MV-4-11 (cell line): ENCODE measurements around the gene GPATCH1.
"Not testable (repeated sequence)": the region's sequence is repeated elsewhere in the genome, so short reads cannot be mapped to it uniquely, and the experiment has no call there.

Experiments used
- DNase-seq: peaks from one replicate; lab custom pipeline; 2025; lab: John Stamatoyannopoulos, UW

Gene GPATCH1

GRCh38 chr19:33118643-33119042 is 37.7 kb downstream of the GPATCH1 start:
- DNase-seq = no peak

DNA sequence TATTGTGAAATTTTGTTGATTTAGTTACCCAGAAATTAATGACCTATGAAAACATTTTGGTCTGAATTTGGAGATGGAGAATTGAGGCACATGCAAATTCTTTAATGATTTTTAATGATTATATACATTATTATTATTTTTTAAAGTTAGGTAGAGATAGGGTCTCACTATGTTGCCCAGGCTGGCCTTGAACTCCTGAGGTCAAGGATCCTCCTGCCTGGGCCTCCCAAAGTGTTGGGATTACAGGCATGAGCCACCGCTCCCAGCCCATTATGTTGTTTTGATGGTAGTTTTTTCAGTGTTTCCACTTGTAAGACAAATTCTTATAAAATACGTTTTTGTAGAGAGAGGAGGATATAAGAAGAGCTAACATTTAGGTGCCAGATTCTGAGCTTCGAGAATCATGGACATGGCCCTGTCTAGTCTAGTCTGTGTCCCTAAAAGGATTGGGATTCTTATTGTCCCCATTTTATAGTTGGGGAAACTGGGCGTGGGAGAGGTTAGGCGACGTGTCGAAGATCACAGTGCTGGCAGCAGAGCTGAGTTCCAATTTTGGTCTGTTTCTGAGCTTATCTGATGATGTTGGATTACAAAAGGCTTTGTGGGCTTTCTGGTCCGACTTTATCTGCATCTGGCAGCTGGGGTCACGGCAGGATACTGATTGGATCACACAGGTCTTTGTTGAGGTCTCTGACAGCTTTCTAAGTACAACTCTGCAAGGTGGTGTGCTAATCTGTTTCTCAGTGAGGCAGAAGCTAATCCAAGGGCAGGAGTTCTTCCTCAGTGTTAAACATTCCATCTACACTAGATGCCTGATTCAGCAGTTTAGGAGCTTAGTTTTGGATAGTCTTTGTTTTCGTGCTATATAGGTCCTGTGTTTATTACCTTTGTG is 43.5 kb downstream of the GPATCH1 start:
- no peak for DNase-seq

- peak; percentile 58 for DNase-seq
These were observed 45.0 kb downstream of the GPATCH1 start for GRCh38 chr19:33125929-33126388.

DNA sequence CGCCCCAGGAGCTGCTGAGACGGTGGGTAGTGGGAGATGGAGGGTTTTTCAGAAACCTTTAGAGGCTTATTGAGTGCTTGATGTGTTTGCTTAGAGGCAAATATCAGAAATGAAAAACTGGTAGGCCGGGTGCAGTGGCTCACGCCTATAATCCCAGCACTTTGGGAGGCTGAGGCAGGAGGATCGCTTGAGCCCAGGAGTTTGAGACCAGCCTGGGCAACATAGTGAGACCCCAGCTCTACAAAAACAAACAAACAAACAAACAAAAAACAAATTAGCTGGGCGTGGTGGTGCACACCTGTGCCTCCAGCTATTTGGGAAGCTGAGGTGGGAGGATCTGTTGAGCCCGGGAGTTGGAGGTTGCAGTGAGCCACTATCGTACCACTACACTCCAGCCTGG is 45.7 kb downstream of the GPATCH1 start:
- DNase-seq = not testable (repeated sequence)

DNA sequence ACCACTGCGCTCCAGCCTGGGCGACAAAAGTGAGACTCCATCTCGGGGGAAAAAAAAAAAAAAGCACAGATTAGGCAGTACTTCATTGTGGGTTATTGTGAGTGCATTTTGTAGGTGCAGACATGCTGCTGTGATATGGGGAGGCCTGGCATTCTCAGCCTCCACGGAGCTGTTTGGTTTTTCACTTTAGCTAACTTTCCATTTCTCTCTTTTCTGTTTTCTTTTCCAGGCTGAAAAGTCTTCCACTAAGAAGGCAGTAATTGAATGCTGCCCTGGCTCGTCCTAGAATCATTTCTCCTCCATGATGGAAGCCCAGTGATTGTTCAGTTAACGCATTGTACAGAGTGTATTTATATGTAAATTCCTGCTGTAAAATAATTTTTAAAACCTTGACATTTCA is 48.9 kb downstream of the GPATCH1 start:
- no peak for DNase-seq

- DNase-seq = no peak
These were observed 49.5 kb downstream of the GPATCH1 start for GRCh38 chr19:33130433-33130832.

GRCh38 chr19:33132021-33132420 is 51.0 kb downstream of the GPATCH1 start, which contains the start of gene WDR88:
TSS of gene WDR88 (plus strand) at chr19:33132114. CDS start at chr19:33132170, 56 bp downstream.
- no peak for DNase-seq

DNA sequence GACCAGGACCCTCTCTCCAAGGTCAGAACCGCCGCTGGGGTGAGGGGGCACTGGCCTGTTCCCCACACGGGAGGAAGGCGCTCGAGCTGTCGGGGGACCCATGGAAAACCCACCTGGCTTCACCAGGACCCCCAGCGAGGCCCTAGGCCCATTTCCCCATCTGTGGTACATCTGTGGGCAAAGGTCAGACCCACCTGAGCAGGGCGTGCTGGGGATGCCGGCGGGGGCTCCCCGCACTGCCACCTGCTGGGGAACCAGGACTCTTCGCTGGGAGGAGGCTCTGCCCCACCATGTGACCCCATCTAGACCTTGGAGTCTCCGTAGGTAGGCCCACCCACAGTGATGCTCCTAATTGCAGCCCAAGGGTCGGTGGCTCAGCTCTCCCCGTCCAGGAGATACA is 51.4 kb downstream of the GPATCH1 start:
- DNase-seq = no peak

- no peak for DNase-seq
These were observed 52.6 kb downstream of the GPATCH1 start for GRCh38 chr19:33133438-33134031.

GRCh38 chr19:33134571-33135041 is 53.6 kb downstream of the GPATCH1 start:
- DNase-seq = no peak

- no peak for DNase-seq
These were observed 58.2 kb downstream of the GPATCH1 start for GRCh38 chr19:33139165-33139564.

DNA sequence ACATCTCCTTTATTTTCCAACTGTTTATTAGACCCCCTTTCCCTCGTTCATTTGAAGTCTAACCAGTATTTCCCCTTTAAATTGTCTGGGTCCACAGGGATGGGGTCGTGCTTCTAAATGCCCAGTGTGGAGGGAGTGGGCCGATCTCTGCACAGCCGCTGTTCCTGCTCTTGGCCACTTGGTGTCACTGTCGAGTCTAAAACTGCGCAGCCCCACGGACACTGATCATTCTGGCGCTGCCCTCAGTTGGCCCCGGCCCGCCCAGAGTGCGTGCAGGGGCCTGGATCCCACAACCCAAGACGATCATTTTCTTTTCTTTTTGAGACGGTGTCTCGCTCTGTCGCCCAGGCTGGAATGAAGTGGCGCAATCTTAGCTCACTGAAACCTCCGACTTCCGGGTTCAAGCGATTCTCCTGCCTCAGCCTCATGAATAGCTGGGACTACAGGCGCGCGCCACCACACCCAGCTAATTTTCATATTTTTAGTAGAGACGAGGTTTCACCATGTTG is 63.0 kb downstream of the GPATCH1 start:
- DNase-seq = peak; percentile 85

GRCh38 chr19:33146209-33146608 is 65.2 kb downstream of the GPATCH1 start:
- peak; percentile 70 for DNase-seq

DNA sequence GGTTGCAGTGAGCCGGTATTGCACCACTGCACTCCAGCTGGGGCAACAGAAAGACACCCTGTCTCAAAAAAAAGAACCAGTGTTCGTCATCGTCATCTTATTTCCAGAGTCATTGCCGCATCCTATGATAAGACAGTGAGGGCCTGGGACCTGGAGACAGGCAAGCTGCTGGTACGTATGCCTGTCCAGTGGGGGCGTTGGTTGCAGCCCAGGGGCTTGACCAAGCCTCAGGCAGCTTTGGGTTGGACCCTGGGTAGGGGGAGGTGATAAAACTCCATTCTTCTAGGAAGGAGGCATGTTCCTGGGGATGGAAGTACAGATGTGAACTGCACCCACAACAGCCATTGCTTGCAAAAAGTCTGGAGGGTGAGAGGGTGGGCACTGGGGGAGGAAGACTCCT is 66.6 kb downstream of the GPATCH1 start:
- DNase-seq = no peak

- no peak for DNase-seq
These were observed 70.0 kb downstream of the GPATCH1 start for GRCh38 chr19:33150852-33151518.

GRCh38 chr19:33152176-33152575 is 71.2 kb downstream of the GPATCH1 start:
- DNase-seq = no peak

DNA sequence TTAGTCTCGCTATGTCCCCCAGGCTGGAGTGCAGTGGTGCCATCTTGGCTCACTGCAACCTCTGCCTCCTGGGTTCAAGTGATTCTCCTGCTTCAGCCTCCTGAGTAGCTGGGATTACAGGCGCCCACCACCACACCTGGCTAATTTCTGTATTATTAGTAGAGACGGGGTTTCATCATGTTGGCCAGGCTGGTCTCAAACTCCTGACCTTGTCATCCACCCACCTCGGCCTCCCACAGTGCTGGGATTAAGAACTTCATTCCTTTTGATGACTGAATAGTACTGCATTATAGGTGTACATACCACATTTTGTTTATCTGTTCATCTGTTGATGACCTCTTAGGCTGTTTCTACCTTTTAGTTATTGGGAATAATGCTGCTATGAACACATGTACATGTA is 71.6 kb downstream of the GPATCH1 start:
- not testable (repeated sequence) for DNase-seq

DNA sequence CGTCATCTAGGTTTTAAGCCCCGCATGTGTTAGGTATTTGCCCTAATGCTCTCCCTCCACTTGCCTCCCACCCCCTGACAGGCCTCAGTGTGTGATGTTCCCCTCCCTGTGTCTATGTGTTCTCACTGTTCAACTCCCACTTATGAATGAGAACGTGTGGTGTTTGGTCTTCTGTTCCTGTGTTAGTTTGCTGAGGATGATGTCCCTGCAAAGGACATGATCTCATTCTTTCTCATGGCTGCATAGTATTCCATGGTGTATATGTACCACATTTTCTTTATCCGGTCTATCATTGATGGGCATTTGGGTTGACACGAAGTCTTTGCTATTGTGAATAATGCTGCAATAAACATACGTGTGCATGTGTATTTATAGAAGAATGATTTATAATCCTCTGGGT is 73.3 kb downstream of the GPATCH1 start:
- not testable (repeated sequence) for DNase-seq

GRCh38 chr19:33156334-33156733 is 75.4 kb downstream of the GPATCH1 start:
- peak; percentile 41 for DNase-seq

DNA sequence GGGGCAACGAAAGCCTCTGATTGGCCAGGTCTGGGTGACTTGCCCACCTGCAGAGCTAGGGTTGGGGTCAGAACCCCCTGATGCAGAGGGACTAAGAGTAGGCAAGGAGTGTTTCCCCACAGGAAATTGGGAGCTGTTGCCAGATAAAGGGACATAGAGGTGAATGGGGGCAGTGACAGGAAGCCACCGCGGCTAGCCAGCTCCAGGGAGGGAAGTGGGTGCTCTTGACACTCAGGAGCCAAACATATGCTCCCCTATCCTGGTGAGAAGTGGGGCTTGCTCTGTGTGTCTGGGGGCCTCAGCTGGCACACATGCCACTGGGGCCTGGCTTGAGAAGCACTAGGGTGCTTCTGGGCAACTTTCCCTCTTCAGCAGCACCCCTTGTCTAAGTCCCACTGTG is 76.9 kb downstream of the GPATCH1 start:
- peak; percentile 17 for DNase-seq

DNA sequence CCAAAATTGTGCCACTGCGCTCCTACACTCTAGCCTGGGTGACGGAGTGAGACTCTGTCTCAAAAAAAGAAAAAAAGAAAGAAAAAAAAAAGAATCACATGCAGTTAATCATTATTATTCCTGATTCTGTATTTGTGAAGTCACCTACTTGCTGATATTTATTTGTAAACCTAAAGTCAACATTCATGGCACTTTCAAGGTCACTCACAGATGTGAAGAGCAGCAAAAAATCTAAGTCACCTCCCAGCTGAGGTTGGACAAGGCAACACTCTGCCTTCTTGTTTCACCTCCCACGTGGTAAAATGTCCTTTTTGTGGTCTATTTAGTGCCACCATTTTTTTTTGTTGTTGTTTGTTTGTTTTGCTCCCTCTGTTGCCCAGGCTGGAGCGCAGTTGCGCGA is 77.4 kb downstream of the GPATCH1 start:
- DNase-seq = no peak

DNA sequence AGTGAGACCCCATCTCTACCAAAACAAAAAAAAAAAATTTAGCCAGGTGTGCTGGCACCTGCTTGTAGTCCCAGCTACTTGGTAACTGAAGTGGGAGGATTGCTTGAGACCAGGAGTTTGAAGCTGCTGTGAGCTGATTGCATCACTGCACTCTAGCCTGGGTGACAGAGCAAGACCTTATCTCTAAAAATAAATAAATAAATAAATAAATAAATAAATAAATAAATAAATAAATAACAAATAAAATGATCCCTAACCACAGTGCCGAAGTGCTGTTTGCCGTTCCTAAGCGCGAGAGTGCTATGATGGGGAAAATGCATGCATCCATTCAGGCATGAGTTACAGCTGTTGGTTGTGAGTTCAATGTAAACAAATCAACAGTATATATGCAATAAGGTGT is 78.2 kb downstream of the GPATCH1 start:
- DNase-seq = no peak
